Thymus (tissue), 11 donors: ENCODE measurements around the gene ARHGAP31. TPM values are rescaled to one million over a fixed set of nuclear protein-coding genes. Genes with fewer than 3 reads are reported as not detected.
"Not testable (repeated sequence)": the region's sequence is repeated elsewhere in the genome, so short reads cannot be mapped to it uniquely, and the experiment has no call there.

Experiments
- DNase-seq, 9 donors: peaks; one replicate each; pipeline ENCODE4 v3.0.0-alpha.2; 2013; ENCODE audit warnings: low spot score in 9 of 9, low read depth in 6 of 9, missing footprints in 1 of 9
- H3K27ac ChIP-seq, 2 donors: one replicate each; pipeline ENCODE4 v1.5.1; 2013; ENCODE audit warnings: control low read depth in 1 of 2, low read depth in 1 of 2, low read length in 1 of 2, mild to moderate bottlenecking in 1 of 2, moderate library complexity in 1 of 2
- H3K27me3 ChIP-seq, 2 donors: one replicate each; pipeline ENCODE4 v1.5.1; 2013; ENCODE audit warnings: low read length in 1 of 2; ENCODE audit not compliant: control insufficient read depth in 2 of 2, insufficient read depth in 1 of 2
- H3K36me3 ChIP-seq, 2 donors: one replicate each; pipeline ENCODE4 v1.5.1; 2013; ENCODE audit warnings: low read length in 1 of 2, mild to moderate bottlenecking in 1 of 2, moderate library complexity in 1 of 2; ENCODE audit not compliant: control insufficient read depth in 2 of 2, insufficient read depth in 2 of 2
- H3K4me1 ChIP-seq, 2 donors: one replicate each; pipeline ENCODE4 v1.5.1; 2013; ENCODE audit warnings: low read length in 2 of 2; ENCODE audit not compliant: control insufficient read depth in 2 of 2, insufficient read depth in 2 of 2
- H3K4me3 ChIP-seq, 2 donors: one replicate each; pipeline ENCODE4 v1.5.1; 2013; ENCODE audit warnings: low read length in 2 of 2, control low read depth in 1 of 2, mild to moderate bottlenecking in 1 of 2
- H3K9me3 ChIP-seq, 2 donors: one replicate each; pipeline ENCODE4 v1.5.1; 2013; ENCODE audit warnings: low read length in 1 of 2, mild to moderate bottlenecking in 1 of 2; ENCODE audit not compliant: control insufficient read depth in 2 of 2, insufficient read depth in 1 of 2
- WGBS: extraction: QIAGEN DNeasy Blood & Tissue Kit; methylation state at CpG from one replicate; pipeline ENCODE4 v1.1.7; 2013; 5-methylcytosine and 5-hydroxymethylcytosine counted together
- polyA plus RNA-seq: library from polyadenylated mRNA; stranded (reverse); fragments of 200-250 nt; gene quantifications from one replicate; pipeline ENCODE4 v1.2.3, GENCODE V29; 2013
- total RNA-seq: library from RNA; stranded (reverse); fragments of 120-200 nt; gene quantifications from one replicate; pipeline ENCODE4 v1.2.4, GENCODE V29; 2013
- donor health status: healthy.

ARHGAP31 gene
- total and polyA plus RNA-seq, 2 donors = 3.5 to 8.2 TPM

DNA sequence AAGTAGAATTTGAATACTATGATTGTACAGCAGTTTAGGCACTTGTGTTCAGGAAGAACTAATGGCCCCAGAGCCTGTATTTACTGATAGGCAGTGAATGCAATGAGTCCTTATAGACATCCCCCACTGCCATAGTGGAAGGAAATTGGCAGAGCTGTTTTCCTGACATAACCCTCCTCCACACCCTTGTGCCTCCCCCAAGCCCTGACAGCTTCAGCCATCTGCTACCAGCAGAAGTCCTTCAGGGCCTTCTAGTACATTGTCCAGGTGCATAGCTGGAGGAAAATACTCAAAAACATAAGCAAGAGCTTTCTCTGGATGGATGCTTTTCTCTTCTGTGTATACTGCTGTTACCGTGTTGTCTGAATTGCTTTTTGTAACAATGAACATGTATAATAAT, 20.6 kb downstream of the ARHGAP31 start:
- H3K9me3 ChIP-seq = no peaks in the 10 kb centered on the region
- 94% methylated on average over 1 of the region's 1 CpG for WGBS
- H3K36me3 ChIP-seq = peaks cover 0 to 3% of the 10 kb centered on the region in 2 donors
- H3K4me3 ChIP-seq = no peak overlapping the region
- H3K27ac ChIP-seq = no peak overlapping the region
- H3K4me1 ChIP-seq = no peaks in the 10 kb centered on the region
- DNase-seq = no peak
- H3K27me3 ChIP-seq = no peaks in the 10 kb centered on the region

- DNase-seq = no peak
- no peaks in the 10 kb centered on the region for H3K9me3 ChIP-seq
- no peaks in the 10 kb centered on the region for H3K4me1 ChIP-seq
- no peaks in the 10 kb centered on the region for H3K27me3 ChIP-seq
- H3K36me3 ChIP-seq = peaks cover 0 to 3% of the 10 kb centered on the region in 2 donors
- H3K27ac ChIP-seq = no peak overlapping the region
- H3K4me3 ChIP-seq = no peak overlapping the region
- WGBS = 97% methylated on average over 3 of the region's 3 CpGs
Measured at GRCh38 chr3:119315600-119316312, 21.6 kb downstream of the ARHGAP31 start.

DNA sequence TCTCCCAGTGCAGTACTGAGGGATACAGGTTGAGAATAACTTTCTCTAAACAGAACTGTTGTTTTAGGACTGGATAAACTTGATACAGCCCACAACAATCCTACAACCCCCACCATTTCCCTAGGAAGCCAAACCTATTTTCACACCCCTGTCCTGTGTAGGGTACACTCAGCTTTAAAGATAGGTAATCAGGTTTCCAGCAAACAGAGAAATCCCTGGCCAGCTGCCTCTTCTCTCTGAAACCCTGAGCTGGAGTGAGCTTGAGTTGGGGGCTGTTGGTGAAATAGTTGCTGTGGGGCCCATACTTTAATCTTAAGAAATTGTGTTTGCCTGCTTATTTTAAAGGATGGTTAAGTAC, 22.1 kb downstream of the ARHGAP31 start:
- H3K4me1 ChIP-seq = no peaks in the 10 kb centered on the region
- H3K9me3 ChIP-seq = no peaks in the 10 kb centered on the region
- H3K4me3 ChIP-seq = no peak overlapping the region
- no peak for DNase-seq
- peaks cover 0 to 3% of the 10 kb centered on the region in 2 donors for H3K36me3 ChIP-seq
- no peaks in the 10 kb centered on the region for H3K27me3 ChIP-seq
- no peak overlapping the region for H3K27ac ChIP-seq

GRCh38 chr3:119318876-119319275, 24.7 kb downstream of the ARHGAP31 start:
- DNase-seq = no peak
- peaks cover 4 to 15% of the 10 kb centered on the region in 2 donors for H3K4me1 ChIP-seq
- H3K27ac ChIP-seq = no peak overlapping the region
- H3K27me3 ChIP-seq = no peaks in the 10 kb centered on the region
- 78% methylated on average over 3 of the region's 3 CpGs for whole genome bisulfite sequencing
- no peak overlapping the region for H3K4me3 ChIP-seq
- peaks cover 0 to 4% of the 10 kb centered on the region in 2 donors for H3K9me3 ChIP-seq
- H3K36me3 ChIP-seq = peaks cover 0 to 3% of the 10 kb centered on the region in 2 donors

GRCh38 chr3:119319311-119319710, 25.1 kb downstream of the ARHGAP31 start:
- peaks cover 0 to 4% of the 10 kb centered on the region in 2 donors for H3K9me3 ChIP-seq
- no peak for DNase-seq
- no peaks in the 10 kb centered on the region for H3K27me3 ChIP-seq
- no peak overlapping the region for H3K27ac ChIP-seq
- H3K4me3 ChIP-seq = no peak overlapping the region
- H3K4me1 ChIP-seq = peaks cover 4 to 16% of the 10 kb centered on the region in 2 donors
- no peaks in the 10 kb centered on the region for H3K36me3 ChIP-seq
- 97% methylated on average over 4 of the region's 4 CpGs for WGBS

- not testable (repeated sequence) for H3K27ac ChIP-seq, H3K9me3 ChIP-seq, H3K36me3 ChIP-seq, DNase-seq, H3K4me3 ChIP-seq, H3K27me3 ChIP-seq
- WGBS = 95% methylated on average over 5 of the region's 5 CpGs
- H3K4me1 ChIP-seq = peaks cover 4 to 16% of the 10 kb centered on the region in 2 donors
Measured at GRCh38 chr3:119320785-119321184, 26.6 kb downstream of the ARHGAP31 start.

GRCh38 chr3:119322021-119322834, 28.0 kb downstream of the ARHGAP31 start:
- no peaks in the 10 kb centered on the region for H3K27me3 ChIP-seq
- peaks cover 4 to 16% of the 10 kb centered on the region in 2 donors for H3K4me1 ChIP-seq
- H3K27ac ChIP-seq = peak overlapping the region; percentile 76 to 89
- H3K4me3 ChIP-seq = peak overlapping the region; percentile 68 to 82
- 2% methylated on average over 26 of the region's 26 CpGs for WGBS
- H3K9me3 ChIP-seq = peaks cover 0 to 4% of the 10 kb centered on the region in 2 donors
- peak in 3 of 9 donors; percentile 15 to 32 (median 23) for DNase-seq
- no peaks in the 10 kb centered on the region for H3K36me3 ChIP-seq

DNA sequence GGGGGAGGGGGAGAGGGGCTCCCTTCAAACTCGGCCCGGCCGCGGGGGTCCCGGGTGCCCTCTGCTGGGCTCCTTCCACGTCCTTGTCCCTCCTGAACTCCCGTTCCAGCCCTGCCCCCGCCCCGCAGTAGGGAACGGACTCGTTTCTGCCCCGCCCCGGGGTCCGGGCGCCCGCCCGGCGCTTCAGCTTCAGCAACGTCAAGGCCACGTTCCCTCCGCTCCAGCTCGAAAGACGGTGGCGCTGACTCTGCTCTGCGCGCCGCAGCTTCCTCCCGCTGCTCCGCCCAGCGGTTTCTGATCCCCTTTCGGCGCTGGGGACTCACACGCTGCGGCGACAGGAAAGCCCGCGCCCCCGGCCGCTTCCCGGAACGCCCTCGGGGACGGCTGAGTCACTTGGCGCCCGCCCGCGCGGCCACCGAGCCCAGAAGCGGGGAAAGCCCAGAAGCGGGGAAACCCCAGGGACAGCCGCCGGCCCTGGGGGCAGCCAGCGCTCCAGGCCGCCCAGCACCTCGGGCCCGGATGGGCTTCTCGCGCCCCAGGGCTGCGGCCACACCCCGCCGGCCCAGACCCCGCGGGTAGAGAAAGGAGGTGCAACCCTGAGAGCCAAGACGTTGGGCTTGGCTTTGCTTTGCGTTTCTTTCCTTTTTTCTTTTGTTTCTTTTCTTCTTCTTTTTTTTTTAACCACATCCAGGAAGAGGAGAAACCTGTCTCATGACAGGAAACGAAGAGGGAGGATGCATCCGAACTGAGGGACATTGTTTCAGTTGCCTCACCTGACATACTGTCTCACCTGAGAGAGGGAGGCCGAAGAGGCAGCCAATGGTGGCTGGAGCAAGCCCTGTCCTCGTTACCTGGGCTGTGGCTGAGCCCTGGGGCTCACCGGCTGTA, 28.9 kb downstream of the ARHGAP31 start:
- peak; percentile 42 to 89 (median 69) for DNase-seq
- Histone ChIP-seq H3K4me1 (peaks cover 4 to 16% of the 10 kb centered on the region in 2 donors), H3K4me3 (peak overlapping the region; percentile 68 to 82), H3K9me3 (peaks cover 0 to 4% of the 10 kb centered on the region in 2 donors), H3K36me3 (no peaks in the 10 kb centered on the region), H3K27me3 (no peaks in the 10 kb centered on the region), H3K27ac (peak overlapping the region; percentile 76 to 89)
- WGBS = under 1% methylated on average over 71 of the region's 71 CpGs
